Activated naive CD4-positive, alpha-beta T cell treated with anti-CD3 and anti-CD28 coated beads, Interleukin-2, amount 50 U/mL, for 16 hours (primary cell): ENCODE results near the gene DNAAF5.

Experiments
- DNase-seq: peaks from one replicate; pipeline ENCODE4 v3.0.0-alpha.2; 2020

Gene DNAAF5

DNA sequence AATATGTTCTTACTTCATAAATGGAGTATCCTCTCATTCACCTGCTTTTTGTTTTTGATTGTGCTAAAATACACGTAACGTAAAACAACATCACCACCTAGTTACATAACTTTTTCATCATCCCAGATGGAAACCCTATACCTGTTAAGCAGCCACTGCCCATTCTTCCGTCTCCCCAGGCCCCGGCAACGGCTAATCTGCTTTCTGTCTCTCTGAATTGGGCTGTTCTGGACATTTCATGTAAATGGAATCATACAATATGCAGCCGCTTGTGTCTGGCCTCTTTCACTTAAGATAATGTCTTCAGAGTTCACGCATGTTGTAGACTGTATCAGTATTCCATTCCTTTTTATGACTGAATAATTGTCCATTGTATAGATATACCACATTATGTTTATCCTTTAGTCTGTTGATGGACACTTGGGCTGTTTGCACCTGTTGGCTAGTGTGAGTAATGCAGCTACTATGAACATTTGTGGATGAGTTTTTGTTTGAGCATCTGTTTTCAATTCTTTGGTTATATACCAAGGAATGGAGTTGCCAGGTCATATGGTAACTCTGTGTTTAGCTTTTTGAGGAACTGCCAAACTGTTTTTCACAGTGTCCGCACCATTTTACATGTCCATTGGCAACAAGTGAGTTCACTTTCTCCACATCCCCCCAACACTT, 91.7 kb downstream of the DNAAF5 start:
- no peak for DNase-seq

DNA sequence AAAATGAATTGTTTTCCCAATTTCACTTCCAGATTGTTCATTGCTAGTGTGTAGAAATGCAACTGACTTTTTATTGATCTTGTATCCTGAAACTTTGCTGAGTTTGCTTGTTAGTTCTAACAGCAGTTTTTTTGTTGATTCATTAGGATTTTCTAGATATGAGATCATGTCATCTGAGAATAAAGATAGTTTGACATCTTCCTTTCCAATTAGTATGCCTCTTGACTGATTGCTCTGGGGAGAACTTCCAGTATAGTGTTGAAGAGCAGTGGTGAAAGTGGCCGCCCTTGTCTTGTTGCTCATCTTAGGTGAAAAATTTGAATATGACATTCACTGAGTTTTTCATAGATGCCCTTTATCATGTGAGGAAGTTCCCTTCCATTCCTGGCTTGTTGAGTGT, 93.8 kb downstream of the DNAAF5 start:
- DNase-seq = no peak

DNA sequence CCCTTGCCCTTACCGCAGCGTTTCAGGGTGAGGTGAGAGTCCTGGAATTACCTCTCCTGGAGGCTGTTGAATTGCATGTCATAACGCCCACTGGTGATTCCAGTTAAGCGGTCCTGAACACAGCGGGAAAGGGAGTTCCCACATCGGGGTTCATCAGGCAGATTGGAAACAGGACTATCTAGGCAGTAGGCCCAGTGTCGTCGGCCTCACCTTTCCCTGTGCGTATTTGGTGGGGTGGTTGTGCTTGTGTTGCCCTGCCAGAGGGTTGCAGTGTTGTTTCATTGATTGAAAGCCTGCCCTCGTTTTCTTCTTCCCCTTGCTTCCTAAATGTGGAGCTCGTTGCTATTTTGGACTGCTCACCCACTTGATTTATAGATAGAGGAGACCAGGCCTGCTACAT, 95.2 kb downstream of the DNAAF5 start:
- no peak for DNase-seq

DNA sequence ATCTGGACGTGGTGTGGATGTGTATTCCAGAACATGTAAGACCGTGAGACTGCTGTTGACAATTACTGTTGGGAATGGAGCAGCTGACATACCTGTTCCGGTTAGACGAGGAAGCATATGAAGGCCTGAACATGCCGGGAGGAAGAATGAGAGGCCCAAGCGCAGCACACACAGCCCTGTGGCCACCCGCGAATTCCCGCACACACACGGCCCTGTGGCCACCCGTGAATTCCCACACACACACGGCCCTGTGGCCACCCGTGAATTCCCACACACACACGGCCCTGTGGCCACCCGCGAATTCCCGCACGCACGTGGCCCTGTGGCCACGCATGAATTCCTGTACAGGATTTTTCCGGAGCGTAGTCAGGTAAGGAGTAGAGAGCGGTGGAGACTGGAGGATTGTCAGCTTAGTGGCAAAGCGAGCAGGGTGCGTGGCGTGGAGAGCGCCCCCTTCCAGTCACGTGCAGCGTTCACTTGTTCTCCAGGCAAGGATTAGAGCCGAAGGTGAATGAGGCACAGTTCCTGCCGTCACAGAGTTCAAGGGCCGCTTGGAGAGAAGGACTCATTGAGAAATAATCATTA, 96.3 kb downstream of the DNAAF5 start:
- no peak for DNase-seq

DNA sequence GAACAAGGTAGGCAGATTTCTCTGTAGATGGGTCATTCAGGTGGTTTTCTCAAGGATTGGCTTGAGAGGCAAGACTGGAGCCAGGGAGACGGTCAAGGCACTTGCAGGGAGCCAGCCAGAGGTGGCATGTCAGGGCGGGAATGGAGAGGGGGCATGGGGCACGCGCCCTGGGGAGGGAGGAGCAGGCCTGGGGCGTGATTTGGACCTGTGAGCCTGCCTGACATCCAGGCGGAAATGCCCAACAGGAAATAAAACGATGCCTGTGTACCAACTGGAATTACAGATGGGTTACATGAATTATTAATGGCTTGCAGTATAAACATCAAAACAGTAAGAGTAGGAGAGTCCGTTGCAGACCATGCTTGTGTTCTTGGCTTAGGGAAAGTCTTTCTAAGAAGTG, 97.2 kb downstream of the DNAAF5 start:
- DNase-seq = no peak

DNA sequence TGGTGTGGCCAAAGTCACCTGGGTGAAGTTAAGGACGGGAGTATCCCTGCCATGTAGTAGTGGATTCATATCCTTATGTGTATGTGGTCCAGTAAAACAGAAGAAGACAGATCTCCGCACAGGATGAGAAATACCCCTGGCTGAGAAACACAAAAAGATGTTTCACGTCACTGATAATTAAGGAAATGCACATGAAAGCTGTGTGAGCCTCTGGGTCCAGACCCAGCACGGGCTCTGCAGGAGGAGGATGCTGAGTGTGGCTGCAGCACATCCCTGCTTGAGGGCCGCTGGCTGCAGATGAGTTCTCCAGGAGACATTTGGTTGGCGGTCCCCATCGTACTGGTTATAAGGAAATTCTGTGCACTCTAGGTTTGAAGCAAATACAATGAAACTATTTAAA, 97.6 kb downstream of the DNAAF5 start:
- DNase-seq = no peak

DNA sequence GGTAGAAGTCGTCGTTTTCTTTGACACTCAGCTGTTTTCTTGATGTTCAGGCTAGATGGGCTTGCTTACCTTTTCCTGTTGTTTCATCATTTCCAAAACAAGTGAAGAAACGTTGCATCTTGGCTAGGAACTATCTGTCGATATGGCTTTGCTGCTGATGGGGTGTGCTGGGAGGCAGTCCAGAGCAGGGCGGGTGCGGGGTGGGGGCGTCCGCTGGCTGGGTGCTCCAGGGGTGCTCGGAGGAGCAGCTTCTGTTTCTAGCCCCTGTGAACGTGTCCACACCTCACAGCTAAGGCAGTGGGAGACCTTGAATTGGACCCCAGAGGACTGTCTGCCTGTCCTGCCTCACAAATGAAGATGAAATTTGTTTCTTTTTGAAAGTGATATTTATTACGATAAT, 98.2 kb downstream of the DNAAF5 start:
- DNase-seq = no peak

DNA sequence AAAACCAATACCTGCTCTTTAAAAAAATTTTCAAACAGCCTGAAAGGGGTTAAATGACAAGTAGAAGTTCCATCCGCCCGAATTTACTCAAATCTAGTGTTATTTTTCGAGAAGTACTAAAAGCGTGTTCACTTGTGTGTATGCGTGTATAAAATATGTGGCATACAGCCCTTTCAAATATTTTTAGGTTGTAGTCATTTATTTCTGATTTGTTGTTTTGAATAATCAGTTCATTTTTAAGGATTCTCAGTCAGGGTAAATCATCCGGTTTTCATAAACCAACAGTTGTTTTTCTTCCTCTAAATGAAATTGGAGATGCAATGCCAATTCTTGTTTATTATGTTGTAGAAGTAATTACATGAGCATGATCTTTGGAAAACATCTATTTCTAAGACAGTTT, 98.9 kb downstream of the DNAAF5 start:
- DNase-seq = no peak

DNA sequence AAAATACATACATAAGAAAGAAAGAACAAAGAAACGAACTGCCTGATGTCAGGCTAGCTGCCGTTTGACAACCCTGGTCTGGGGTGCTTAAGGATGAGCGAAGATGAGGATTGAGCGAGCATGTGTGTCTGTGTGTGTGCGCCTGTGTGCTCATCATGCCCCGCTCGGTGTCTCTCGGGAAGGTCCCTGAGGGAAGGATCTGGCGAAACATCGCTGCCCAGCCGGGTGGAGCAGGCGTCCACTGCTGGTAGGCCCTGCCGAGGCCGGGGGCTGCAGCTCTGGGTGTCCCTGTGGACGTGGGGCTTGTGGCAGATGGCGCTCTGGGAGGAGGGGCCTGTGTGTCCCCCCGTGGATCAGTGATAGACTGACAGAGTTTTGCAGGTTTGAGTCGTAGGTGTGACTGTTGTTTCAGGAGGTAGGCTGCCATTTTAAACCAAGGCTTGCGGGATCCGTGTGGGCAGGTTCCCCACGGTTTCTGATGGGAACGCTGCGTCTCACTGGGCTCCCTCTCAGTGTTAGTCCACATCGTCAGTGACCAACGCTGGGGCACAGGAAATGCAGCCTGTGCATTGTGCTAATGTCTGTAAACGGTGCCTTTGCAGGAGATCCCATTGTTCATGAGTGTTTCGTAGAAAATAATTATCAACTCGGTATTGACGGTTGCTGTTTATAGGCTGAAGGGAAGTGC, 99.9 kb downstream of the DNAAF5 start:
- DNase-seq = no peak

DNA sequence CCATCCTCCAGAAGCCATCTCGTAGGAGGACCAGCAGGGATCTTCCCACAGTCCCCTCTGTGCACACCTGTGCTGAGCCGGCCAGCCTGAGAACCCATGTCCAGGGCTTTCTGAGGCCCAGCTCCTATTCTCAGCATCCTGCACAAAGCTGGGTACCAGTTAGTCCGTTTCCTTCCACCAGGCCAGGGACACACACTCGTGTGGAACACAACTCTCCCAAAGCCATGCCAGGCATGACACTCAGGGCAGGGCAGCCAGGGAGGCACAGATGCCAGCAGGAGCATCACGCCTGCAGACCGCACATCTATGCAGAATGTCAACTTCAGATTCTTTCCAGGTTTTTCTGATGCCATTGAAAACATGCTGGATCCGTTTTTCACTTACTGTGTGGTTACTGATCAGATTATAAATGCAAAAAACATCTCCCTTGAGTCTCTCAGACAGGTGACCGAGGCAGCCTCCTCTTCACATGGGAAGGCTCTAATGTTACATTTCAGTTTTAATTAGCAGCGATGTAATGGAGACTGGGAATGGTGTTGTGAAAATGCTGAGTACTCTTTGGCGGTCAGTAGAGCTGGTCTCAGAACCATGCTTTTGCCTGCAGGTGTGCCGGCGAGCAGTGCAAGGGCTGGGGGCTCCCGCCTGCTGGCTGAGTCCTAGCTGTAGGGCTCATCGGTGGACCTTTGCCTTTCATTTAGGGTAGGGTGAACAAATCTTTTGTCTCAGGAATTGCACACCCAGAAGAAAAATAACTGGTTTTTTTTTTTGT, 102.5 kb downstream of the DNAAF5 start:
- DNase-seq = no peak

DNA sequence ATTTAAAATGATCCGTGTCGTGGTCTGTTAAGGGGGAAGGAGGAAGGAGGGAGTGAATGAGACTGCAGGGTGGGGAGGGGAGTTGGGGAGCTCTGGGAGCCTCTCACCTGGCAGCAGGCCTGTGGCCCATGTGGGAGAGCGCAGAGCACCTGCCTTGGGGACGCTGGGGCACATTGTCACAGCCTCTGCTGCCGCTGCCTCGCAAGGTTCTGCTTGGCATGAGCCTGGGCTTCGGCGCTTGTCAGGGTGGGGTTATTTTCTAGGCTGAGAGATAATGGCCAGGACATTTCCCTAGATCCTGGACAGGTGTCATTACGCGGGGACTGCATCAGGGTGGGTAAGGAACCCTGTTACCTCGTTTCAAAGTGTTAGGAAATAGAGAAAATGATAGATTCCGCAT, 103.6 kb downstream of the DNAAF5 start:
- no peak for DNase-seq

DNA sequence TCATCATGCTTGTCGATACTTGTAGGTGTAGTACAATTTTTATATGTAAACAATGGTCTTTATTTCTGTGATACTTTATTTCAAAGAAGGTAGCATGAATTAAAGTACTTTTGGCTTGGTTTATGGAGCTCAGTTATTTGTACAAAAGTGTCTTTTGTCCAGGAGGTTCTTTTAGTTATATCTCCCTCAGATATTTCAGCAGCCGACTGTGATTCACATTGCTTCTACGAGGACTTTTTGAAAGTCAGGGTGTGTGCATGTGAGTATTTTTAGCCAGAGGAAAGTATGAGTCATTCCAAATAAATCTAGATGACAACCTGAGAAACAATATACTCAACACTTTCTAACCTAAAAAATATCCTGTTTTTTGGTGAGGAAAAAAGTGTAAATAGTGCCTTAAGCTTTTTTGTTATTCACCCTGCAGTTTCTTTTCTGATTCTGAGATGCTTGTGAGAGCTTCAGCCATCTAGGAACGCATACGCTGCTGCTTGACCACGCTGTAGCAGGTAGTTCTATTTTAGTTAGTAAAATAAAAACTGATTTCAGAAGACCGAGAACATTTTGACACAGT, 105.2 kb downstream of the DNAAF5 start:
- DNase-seq = no peak

DNA sequence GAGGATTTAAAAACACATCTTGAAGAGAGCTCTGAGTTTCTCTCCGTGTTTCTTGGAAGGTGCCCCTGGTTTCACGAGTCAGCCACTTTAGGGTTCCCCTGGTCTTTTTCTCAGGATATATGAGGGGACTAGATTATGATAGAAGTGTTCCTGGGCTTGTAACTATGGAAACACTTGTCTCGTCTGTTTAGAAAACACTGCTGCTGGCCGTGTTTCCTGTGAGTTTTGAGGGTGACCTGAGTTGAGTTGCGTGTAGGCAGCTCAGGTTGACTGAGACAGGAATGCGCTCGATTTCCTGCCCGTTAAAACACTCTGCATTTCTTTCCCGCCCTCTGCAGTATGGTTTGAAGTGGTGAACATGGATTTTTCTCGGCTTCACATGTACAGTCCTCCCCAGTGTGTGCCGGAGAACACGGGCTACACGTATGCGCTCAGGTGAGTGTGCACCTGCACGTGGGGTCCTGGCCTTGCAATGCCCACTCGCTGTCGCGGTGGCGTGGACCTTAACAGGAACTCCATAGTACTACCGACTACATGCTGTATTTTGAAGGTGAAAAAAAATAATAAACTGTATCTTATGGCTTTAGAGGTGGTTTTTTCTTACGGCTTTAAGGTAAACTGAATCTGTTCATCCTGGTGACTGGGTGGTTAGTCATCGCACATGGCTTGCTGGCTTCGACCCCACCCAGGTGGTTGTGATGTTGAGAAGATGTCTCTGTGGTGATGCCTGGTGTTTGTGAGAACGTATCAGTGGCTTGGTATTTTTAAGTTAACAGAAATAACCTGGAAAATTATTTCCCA, 105.9 kb downstream of the DNAAF5 start, which contains the start of gene SUN1:
Gene SUN1 (plus strand): TSS at position 310 of the 801 bp plus-strand sequence. CDS start 49 bp downstream, at position 359.
- peak; percentile 79 for DNase-seq

DNA sequence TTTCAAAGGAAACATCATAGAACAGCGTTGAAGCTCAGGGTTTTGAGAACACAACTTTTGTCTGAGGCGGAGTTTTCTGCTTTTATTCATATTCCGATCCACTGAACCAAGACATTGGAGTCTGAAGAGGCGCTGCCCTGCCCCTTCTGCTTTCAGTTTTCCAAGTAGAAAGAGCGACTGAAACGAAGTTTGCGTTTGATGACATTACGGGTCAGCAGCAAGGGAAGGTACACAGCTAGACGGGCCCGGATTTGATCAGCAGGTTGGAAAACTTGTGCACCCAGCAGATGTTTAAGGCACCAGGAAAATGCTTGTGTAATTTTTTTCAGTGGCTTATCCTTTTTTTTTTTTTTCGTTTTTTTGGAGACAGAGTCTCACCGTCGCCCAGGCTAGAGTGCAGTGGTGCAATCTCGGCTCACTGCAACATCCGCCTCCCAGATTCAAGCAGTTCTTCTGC, 106.5 kb downstream of the DNAAF5 start:
- DNase-seq = no peak

DNA sequence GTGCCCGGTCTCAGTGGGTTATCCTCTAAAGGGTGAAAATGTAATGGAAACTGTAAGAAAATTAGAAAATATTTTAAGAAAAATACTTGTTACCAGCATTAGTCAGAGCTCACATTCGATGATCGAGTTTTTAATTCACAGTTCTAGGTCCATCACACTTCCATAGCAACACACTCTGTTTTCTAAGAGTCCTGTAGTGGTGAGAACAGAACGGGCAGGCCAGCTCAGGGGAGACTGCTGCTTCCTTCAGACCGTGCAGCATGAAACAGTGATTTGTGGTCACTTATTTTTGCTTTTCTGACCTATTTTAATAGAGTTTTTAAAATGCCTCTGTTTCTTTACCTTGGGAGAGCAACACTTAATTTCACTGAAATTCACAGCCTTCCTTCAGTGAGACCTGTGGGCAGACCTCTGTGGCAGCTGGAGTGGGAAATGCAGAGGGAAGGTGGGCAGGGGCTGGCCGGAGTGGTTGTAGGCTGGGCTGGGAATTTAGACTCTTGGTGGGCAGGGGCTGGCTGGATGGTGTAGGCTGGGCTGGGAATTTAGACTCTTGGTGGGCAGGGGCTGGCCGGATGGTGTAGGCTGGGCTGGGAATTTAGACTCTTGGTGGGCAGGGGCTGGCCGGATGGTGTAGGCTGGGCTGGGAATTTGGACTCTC, 107.2 kb downstream of the DNAAF5 start:
- DNase-seq = no peak

DNA sequence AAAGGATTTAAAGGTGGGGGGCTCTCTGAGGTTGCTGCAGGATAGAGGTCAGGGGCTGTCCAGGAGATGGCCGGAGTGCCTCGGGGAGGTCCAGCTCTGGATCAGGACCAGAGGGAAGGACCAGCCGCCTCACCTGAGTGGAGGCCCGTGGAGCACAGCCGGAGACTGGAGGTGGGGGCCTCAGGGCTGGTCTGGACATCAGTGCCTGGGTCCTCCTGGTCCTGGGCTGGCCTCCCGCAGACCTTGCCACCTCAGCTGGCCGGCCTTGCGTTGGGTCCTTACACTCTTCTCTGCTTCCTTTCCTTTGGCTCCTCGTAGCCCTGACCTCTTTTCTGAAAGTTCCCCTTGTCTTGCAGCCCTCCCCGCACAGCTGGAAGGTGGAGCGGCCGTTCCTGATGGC, 107.8 kb downstream of the DNAAF5 start:
- no peak for DNase-seq

DNA sequence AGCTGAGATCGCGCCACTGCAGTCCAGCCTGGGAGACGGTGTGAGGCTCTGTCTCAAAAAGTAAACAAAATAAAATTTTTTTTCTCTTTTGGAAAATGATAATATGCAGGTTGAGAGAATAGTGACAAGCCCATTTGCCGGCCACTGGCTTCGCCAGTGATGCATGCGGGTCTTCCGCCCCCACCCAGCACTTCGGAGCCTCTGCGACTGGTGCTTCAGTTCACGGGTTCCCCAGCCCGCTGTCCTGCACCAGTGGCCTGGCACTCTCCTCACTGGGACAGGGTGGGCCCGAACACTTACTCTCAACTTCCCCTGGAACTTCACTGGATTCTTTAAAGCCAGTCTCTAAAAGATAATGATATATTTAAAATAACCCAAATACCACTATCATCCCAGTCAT, 108.5 kb downstream of the DNAAF5 start:
- DNase-seq = no peak

DNA sequence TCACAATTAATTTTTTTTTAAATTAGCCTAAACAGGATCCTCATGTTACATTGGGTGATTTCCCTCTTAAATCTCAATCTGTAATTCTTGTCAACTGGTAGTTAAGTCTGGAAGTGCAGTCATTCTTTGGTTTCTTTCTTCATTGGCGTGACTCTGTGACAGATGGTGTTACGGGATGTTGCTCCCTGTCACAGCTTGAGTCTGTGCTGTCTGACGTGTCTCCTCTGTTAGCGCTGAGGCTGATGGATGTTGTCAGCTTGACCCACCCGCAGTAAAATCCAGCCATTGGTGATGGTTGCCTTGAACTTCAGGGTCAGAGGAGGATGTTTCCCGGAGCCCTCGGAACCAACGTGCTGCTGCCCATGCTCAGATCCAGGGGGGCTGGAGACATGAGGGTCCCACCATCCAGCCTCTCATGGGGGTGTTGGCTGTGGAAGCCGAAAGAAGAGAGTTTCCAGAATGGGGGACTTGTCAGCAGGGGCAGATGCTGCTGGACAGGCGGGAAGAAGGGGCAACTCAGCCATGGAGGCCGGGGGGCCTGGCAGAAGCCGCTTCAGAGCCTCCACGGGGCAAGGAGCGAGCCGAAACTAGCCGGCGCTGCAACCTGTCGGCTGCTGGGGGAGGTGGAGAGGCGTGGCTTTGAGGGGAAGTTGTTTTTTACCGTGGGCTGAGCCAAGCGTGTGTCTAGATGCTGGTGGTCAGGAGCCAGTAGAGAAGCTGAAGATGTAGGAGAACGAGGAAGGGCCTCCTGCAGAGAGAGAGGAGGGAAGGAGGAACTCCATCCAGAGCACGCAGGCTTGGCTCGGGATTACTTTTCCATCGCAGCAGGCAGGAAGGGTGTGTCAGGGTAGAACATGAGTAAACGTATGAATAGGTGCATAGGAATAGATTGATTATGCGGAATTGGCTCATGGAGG, 109.2 kb downstream of the DNAAF5 start:
- DNase-seq = no peak
